Right forelimb (tissue), 1 donor: ENCODE measurements around the gene PPP1R18.
"Not testable (repeated sequence)": the region's sequence is repeated elsewhere in the genome, so short reads cannot be mapped to it uniquely, and the experiment has no call there.

Source experiments
- DNase-seq: peaks from one replicate; pipeline ENCODE4 v3.0.0-alpha.2; 2018

PPP1R18 gene, protein sequence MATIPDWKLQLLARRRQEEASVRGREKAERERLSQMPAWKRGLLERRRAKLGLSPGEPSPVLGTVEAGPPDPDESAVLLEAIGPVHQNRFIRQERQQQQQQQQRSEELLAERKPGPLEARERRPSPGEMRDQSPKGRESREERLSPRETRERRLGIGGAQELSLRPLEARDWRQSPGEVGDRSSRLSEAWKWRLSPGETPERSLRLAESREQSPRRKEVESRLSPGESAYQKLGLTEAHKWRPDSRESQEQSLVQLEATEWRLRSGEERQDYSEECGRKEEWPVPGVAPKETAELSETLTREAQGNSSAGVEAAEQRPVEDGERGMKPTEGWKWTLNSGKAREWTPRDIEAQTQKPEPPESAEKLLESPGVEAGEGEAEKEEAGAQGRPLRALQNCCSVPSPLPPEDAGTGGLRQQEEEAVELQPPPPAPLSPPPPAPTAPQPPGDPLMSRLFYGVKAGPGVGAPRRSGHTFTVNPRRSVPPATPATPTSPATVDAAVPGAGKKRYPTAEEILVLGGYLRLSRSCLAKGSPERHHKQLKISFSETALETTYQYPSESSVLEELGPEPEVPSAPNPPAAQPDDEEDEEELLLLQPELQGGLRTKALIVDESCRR

DNA sequence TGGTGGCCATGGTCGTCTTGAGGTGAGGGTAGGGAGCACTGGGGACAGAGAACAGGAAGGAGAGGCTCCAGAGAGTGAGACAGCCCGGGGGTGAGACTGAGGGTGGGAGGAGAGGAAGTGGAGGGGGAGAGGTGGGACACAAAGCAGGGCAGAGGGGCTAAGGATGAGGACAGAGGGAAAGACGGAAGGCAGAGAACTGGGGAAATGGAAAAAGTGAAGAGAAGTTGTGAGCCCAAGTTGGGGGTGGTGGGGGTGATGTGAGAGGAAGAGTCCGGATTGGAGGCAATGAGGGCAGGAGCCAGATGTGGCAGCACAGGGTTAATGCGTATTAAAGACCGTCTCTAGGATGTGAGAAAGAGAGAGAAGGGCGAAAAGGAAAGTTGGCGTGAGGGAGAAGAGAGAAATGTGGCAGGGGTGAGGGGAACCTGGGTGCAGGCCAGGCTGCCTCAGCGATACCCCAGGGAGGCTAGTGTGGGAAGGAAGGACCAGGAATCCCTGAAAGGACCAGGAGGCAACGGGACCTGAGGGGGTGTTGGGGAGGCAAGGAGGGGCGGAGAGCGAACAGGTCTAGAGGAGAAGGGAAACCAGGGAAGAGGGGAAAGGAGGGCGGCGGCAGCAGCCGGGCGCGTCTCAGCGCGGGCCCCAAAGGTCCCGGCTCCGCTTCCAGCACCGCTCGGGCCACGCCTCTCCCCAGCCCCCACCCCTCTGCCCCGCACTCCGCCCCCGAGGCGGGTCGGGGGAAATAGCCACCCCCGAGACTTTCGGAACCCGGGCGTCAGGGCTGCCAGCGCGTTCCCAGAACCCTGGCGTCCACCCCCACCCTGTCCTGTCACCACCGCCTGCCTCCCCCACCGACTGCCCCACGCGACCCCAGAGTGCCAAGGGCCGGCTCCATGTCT is at the start of gene PPP1R18:
Gene PPP1R18, minus strand, starts transcription at position 637 of the 899 bp plus-strand sequence. Its CDS starts 627 bp downstream, at position 10.
- DNase-seq = peak; percentile 88

DNA sequence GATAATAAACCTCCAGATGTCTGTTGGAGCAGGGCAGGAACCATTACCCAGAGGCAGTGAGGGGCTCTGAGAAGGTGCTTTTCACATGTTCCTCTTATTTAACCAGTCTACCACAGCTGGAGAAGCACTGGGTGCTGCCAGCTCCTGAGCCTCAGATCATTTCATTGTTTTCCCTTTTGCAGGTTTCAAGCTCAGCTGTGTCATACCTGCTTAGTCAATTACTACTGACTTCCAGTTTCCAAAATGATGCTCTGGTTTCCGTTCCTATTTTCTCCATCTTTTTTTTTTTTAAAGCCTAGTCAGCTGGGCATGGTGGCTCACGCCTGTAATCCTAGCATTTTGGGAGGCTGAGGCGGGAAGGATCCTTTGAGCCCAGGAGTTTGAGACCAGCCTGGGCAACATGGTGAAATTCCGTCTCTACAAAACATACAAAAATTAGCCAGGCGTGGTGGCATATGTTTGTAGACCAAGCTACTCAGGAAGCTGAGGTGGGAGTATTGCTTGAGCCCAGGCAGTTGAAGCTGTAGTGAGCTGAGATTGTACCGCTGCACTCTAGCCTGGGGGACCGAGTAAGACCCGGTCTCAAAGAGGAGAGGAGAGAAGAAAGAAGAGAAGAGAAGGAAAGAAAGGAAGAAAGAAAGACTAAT is 49.3 kb upstream of the PPP1R18 start:
- DNase-seq = no peak

DNA sequence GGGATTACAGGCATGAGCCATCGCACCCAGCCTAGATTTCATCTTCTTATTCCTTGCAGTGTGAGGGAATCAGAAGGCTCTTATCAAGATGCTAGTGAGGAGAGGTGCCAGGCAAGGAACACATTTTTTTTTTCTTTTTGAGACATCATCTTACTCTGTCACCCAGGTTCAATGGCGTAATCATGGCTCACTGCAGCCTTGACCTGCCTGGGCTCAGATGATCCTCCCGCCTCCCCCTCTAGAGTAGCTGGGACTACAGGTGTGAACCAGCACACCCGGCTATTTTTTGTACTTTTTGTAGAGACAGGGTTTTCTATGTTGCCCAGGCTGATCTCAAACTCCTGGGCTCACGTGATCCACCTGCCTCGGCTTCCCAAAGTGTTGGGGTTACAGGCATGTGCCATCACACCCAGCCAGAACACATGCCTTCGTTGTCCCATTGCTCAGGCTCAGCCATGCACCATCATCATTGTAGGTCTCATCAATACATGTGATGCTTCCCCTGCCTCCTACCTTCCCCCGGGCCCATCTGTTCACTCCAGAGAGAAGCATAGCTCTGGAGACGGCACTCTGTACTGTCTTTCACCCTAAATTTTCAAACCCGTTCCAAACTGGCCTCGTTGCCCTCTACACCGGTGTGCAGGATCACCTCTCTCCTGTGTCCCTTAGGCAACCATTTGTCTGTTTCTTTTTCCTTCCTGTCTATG is 45.9 kb upstream of the PPP1R18 start:
- DNase-seq = no peak

DNA sequence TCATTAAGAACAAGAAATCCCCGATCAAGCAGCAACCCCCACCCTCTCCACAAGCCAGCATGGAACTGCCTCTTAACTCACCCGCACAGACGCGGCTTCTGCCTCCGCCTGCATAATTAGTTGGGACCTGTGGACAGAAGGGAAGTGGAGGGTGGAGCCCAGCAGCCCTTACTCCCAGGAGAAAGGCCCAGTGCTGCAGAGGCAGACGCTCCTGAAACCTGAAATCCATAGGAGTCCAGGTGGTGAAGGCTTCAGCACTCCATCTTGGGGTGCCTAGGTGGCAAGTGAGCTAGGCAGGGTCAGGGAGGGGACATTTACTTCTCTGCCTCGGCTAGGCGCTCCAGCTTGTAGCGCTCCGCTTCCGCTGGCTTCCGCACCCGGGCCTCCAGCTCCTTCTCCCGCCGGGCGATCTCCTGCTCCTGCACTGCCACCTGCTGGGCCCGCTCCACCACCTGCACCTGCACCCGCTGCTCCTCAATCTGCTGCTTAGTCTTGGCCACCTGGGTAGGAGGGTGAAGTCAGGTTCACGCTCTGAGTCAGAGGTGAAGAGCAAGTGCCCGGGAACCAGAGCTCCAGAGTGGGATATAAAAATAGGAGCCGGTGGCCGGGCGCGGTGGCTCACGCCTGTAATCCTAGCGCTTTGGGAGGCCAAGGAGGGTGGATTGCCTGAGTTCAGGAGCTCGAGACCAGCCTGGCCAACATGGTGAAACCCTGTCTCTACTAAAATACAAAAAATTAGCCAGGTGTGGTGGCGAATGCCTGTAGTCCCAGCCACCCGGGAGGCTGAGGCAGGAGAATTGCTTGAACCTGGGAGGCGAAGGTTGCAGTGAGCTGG is 44.4 kb upstream of the PPP1R18 start:
- DNase-seq = peak; percentile 71

DNA sequence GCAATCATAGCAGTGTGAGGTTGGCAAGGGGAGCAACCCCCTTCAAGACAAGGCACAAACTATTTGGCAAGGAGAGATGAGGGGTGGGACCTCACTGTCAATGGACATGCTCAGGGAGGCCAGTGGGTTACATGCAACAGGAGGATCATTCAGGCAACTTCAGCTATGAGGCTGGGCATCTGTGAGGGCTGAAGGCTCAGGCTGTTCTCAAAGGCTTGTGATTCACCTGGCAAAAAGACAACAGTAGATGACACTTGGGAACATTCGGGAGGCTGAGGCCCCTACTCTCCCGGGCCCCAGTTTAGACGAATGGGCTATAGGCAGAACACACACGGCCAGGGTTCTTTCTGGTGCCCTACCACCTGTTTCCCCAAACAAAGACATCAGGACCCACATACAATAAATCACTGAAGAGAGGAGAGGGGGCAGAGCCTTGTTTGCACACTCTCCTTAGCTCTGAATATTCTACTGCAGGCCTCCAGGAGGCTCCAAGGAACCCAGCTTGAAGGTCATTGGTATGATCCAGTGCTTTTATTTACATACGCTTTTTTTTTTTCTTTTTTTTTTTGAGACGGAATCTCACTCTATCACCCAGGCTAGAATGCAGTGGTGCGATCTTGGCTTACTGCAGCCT is 41.6 kb upstream of the PPP1R18 start:
- DNase-seq = no peak

DNA sequence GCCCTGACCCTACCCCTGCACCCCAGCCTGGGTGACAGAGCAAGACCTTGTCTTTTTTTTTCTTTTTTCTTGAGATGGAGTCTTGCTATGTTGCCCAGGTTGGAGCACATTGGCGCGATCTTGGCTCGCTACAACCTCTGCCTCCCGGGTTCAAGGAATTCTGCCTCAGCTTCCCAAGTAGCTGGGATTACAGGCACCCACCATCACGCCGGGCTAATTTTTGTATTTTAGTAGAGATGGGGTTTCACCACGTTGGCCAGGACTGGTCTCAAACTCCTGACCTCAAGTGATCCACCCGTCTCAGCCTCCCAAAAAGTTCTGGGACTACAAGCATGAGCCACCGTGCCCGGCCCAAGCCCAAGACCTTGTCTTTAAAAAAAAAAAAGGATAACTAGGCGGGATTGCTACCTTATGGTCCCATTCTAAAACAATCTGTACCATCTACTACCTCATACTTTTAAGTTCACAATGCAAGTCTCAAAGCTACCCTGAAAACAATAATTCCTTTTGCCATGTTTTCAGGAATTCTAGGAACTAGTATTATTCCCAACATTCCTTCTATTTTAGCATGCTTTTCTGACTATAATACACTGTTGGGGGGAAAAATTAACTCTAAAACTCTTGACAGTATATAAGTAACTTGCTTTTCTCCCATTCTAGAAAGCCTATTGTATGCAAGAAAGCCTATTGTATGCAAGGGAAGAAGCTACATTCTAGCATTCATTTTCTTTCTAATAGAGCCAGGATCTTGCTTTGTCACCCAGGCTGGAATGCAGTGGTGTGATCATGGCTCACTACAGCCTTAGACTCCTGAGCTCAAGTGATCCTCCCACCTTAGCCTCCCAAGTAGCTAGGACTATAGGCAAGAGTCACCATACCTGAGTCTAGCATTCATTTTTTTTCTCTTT is 40.3 kb upstream of the PPP1R18 start:
- no peak for DNase-seq

DNA sequence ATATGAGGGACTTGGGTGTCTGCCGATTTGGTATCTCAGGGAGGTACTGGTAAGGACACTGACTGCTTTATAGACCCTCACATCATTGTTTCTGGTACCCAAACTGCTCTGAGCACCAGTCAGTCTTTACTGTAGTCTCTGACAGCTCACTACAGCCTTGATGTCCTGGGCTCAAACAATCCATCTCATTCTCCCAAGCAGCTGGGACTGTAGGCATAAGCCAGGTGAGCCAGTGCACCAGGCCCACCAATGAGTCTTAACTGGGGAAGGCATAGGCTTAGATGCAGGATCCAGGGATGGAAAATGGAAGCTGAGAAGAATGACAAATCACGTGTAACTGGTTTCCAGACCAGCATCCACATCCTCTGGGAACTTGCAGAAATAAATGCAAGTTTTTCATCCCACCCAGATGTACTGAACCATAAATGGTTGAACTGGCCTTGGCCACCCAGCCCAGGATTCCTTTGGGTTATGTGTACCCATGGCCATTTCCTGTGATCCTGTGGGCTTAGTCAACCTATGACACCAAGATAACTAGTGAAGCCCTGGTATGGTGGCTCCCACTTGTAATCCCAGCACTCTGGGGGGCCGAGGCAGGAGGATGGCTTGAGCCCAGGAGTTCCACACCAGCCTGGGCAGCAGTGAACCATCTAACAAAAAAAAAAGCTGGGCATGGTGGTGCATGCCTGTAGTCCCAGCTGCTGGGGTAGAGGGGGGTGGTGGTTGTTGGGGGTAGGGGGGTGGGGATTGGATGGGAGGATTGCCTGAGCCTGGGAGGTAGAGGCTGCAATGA is 39.5 kb upstream of the PPP1R18 start:
- no peak for DNase-seq

DNA sequence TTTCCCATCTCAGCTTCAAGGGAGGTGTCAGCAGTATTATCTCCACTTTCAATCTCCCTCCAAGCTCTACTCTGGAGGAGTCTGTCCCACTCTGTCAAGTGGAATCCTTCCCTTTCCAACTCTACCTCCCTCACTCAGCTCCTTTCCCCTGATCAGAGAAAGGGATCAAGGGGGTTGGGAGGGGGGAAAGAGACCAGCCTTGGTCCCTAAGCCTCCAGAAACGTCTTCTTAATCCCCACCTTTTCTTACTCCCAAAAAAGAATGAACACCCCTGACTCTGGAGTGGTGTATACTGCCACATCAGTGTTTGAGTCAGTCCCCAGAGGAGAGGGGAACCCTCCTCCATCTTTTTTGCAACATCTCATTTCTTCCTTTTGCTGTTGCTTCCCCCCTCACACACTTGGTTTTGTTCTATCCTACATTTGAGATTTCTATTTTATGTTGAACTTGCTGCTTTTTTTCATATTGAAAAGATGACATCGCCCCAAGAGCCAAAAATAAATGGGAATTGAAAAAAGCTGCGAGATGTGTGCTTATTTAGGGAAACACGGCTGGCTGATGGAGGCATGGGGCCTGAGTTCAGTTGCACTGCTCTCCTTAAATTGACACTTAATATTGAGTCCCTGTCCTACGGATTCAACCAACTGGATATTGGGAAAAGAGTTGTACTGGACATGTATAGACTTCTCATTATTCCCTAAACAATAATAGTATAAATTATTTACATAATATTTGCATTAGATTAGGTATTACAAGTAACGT is 38.6 kb upstream of the PPP1R18 start:
- no peak for DNase-seq

DNA sequence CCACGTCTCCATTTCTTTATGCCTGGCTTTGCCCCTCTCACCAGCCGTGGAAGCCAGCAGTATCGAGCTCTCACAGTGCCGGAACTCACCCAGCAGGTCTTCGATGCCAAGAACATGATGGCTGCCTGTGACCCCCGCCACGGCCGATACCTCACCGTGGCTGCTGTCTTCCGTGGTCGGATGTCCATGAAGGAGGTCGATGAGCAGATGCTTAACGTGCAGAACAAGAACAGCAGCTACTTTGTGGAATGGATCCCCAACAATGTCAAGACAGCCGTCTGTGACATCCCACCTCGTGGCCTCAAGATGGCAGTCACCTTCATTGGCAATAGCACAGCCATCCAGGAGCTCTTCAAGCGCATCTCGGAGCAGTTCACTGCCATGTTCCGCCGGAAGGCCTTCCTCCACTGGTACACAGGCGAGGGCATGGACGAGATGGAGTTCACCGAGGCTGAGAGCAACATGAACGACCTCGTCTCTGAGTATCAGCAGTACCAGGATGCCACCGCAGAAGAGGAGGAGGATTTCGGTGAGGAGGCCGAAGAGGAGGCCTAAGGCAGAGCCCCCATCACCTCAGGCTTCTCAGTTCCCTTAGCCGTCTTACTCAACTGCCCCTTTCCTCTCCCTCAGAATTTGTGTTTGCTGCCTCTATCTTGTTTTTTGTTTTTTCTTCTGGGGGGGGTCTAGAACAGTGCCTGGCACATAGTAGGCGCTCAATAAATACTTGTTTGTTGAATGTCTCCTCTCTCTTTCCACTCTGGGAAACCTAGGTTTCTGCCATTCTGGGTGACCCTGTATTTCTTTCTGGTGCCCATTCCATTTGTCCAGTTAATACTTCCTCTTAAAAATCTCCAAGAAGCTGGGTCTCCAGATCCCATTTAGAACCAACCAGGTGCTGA is 37.6 kb upstream of the PPP1R18 start:
- DNase-seq = not testable (repeated sequence)

DNA sequence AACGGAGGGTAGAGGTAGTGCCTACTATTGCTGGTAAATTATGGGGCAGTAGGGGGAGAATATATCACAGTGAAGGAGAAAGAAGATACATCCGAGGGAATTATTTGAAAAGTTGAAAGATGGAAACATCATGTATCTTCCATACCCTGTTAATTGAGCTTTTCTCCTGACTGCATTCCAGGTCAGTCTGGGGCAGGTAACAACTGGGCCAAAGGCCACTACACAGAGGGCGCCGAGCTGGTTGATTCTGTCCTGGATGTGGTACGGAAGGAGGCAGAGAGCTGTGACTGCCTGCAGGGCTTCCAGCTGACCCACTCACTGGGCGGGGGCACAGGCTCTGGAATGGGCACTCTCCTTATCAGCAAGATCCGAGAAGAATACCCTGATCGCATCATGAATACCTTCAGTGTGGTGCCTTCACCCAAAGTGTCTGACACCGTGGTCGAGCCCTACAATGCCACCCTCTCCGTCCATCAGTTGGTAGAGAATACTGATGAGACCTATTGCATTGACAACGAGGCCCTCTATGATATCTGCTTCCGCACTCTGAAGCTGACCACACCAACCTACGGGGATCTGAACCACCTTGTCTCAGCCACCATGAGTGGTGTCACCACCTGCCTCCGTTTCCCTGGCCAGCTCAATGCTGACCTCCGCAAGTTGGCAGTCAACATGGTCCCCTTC is 36.9 kb upstream of the PPP1R18 start:
- not testable (repeated sequence) for DNase-seq

DNA sequence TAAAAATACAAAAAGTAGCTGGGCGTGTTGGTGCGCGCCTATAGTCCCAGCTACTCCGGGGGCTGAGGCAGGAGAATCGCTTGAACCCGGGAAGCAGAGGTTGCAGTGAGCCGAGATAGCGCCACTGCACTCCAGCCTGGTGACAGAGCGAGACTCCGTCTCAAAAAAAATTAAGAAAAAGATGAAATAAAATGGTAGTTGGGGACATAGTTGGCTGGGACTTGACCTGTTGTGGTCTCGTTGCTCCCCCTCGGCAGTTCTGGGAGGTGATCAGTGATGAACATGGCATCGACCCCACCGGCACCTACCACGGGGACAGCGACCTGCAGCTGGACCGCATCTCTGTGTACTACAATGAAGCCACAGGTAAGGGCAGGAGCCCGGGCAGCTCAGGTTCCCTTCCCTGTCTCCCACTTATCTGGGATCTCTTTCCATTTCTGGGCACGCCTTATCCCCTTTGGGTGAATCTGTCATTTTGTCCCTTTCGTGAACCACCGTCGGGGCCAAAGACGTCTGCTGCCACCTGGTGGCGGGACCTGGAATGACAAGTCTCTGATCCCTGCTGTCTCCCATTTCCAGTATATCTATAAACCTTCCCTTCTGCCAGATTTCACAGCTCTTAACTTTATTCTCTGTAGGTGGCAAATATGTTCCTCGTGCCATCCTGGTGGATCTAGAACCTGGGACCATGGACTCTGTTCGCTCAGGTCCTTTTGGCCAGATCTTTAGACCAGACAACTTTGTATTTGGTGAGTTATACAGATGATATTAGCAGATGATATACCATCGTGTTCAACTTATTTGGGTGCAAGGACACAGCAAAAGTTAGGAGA is 36.1 kb upstream of the PPP1R18 start:
- peak; percentile 91 for DNase-seq

DNA sequence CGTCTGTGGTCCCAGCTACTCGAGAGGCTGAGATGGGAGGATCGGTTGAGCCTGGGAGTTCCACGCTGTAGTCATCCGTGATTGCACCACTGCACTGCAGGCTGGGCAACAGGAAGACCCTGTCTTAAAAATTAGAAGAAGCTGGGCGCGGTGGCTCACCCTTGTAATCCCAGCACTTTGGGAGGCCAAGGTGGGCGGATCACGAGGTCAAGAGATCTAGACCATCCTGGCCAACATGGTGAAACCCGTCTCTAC is 35.5 kb upstream of the PPP1R18 start:
- not testable (repeated sequence) for DNase-seq

DNA sequence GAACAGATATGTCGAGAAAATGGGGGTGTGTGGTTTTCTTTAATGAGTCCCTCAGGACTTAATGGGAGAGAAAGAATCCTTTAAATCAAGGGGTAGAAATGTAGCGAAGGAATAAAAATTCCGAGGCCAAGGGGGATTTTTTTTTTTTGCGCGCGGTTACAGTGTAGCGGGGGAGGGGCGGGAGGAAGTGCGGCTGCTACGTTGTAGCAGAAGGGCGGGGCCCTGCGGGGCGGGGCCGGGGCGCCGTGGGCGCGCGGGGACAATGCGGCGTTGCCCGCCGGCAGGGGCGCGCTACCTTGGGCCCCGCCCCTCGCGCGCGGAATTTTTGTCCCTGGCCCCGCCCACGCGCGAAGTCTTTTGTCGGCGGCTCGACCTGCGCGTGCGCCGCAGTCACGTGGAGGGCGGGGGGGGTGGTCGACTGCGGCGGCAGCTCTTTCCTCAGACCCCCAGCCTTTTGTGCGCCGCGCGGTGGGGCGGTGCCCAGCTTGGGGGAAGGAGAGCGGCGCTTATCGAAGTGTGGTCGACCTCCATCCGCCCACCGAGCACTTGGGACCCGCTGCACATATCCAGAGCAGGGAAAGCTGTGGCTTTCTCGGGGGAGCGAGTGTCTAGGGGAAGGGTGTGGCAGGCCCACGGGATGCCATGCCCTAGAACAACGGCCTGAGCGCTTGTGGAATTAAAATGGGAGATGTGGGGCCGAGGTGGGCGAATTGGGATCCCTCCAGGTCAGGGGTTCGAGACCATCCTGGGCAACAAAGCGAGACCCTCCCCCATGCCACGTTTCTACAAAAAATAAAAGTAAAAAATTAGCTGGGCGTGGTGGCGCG is 35.0 kb upstream of the PPP1R18 start:
- DNase-seq = peak; percentile 94

DNA sequence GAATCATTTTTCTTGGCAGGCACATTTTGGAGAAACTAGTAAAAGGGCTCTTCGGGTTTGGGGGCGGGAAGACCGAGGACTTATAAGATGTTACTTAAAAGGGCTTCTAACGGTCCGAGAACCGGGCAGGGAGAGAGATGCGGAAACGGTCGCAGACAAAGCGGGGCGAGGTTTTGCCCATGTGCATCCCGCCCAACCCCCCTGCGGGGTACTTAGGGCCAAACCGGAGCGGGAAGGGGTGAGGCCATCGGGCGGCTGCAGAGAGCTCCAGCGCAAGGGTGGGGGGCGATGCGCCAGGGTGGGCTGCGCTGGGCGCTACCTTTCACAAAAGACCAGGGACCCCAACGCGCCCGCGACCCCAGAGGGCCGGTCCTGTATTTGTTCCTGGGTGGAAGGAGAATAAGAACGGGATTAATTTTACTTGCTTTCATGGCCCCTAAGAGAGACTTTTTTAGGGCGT is 34.3 kb upstream of the PPP1R18 start:
- peak; percentile 81 for DNase-seq
